Amniotic epithelial cell (primary cell): ENCODE data around the gene SOX6.

Experiments used
- DNase-seq: peaks from one replicate; pipeline ENCODE4 v3.0.0-alpha.2; 2010; ENCODE audit warnings: low read depth

Gene SOX6

DNA sequence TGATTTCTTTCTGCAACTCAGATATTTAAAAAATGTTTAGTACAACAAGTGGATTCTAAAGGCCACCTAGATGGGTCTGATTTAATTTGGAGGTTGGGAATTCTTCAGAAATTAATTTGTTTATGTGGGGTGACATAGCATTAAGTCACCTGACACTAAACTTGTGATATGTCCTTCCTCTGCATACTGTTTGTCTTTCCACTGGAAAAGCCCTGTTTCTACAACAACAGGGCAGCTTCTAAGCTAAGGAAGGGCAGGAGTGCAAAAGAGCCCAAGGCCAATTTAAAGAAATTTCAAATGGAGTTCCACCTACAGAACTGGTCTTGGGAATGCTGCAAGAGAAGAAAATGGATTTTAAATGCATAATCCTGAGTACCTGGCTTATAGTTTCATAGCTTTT, 319.2 kb downstream of the SOX6 start:
- no peak for DNase-seq

DNA sequence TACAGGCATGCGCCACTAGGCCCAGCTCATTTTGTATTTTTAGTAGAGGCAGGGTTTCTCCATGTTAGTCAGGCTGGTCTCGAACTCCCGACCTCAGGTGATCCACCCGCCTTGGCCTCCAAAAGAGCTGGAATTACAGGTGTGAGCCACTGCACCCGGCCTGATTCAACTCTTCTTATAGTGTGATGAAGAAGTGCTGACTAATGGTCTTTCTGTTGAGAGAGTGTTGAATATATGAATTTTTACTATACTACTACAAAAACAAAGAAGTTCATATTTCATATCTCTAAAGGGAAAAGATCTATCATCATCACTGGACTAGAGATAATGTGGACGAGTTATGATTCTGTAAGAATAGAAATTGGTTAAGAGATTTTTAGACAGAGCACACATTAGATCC, 320.1 kb downstream of the SOX6 start:
- DNase-seq = no peak

DNA sequence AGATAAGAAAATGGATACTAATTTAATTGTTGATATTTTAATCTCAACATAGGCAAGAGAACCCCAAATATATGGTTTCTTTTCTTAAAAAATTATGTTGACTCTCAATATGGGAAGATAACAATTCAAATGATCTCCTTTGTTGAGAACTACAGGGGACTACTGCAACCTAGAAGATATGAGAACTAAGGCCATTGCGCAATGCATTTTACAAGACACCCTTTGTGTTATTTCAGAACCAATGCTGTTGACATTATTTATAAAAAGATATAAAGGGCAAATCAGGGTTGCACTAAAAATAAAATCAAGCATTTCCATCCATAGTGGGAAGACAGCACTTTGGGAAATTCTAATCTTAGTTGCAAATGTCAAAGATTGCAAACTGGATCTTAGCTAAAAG, 322.3 kb downstream of the SOX6 start:
- no peak for DNase-seq

DNA sequence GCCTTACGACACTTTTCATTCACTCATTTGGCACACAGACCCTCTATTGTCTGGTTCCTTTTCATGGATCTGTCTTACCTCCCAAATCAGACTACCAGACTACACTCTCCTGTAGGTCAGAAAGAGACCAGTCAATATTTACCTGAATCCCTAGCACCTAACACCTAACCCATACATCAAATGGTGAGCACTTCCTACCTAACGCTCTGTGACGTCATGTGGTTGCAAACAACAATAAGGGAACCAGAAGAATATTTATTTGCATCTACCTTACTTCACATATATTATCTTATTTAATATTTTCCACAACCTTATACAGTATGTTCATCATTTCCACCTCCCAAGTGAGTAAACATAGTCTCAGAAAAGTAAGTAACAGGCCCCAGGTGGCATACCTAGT, 323.4 kb downstream of the SOX6 start:
- no peak for DNase-seq

DNA sequence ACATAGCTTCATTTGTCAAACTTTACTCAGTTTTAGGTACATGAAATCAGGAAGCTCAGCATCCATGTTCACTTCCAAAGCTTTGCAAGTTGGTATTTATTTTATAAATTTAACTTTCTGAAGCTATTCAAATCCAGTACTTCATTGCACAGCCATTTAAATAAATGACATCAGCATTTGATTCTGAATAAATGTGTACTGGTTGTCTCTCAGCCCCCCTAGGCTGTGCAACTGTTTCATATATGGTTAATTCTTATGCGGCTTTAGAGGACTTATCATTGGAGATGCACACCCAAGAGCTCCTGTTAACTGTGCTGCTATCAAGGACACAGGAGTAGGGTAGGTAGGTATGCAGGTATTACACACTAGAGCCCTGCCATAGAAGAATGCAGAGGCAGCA, 325.1 kb downstream of the SOX6 start:
- no peak for DNase-seq

DNA sequence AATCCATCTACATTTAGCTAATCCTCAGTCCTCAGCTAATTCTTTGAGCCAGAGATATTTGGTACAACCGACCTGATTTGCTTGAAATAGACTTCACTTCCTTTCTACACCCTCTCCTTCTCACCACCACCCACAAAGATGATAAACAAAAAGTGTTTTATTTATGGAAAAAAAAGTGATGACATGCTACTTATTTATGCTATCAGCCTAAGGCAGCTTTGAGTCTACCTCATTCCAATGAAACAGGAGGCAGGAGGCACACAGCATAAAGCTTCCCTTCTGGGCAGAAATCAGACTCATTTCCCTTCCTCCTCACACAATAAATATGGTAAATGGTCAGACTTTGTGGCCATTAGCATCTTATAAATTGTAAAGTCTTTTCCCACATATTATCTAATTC, 325.7 kb downstream of the SOX6 start:
- no peak for DNase-seq

DNA sequence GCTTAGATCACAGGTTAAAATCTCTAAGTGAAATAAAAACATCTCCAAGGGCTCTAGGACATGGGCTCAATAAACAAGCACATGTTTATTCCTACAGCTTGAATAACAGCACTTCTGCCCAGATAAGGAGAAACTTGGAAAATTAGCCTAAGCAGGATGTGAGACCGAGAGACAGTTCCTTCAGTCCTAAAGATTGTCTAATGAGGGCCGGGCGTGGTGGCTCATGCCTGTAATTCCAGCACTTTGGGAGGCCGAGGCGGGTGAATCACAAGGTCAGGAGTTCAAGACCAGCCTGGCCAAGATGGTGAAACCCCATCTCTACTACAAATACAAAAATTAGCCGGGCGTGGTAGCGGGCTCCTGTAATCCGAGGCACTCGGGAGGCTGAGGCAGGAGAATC, 327.2 kb downstream of the SOX6 start:
- DNase-seq = peak; percentile 45

DNA sequence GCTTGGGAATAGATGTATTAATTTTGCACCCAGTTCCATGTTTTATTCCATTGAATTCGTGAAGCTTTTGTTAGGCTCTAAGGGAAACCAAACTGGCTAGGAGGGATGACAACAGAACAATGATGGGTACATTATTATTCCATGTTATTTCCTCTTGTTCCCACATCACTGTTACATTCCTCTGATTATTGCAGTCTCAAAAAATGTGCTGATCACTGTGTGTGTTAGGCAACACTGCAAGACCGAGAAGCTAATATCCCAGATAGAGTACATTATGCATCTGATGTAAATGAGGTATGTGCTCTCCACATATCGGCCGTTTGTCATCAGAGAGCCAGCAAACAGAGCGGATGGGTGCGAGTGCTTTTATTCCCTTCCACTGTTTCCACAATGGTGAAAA, 327.9 kb downstream of the SOX6 start:
- peak; percentile 76 for DNase-seq

DNA sequence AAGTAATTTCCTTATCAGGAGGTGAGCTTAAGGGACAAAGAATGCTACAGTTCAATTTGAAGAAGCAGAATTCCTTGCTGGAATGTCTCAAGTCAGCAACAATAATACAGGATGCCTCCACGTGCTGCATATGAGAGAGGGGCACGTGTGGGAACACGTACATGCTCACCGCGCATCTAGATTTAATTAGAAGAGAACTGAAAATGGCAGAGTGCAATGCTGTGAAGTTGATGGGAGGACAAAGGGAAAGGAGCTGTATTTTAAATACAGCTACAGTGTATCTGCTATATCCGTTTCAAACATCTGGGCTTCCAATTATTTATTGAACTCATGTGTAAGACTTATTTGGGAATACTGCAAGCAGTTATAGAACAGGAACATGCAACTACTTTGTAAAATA, 328.7 kb downstream of the SOX6 start:
- peak; percentile 26 for DNase-seq

DNA sequence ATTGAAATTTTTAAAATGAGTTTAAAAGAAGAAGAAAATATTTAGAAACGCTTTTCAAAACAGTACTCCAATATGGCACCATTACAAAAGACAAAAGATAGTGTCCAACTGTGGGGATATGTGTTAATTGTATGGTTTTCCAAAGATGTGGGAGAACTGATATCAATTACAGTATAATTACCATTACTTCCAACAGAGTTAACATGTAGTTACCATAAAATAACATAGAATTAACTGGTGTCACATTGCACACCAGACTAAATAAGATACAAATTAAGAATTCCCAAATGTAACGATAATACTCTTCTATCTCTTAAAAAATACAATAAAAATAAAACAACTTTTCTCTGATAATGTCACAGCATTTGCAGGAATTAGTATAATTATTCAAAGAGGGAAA, 329.5 kb downstream of the SOX6 start:
- no peak for DNase-seq

DNA sequence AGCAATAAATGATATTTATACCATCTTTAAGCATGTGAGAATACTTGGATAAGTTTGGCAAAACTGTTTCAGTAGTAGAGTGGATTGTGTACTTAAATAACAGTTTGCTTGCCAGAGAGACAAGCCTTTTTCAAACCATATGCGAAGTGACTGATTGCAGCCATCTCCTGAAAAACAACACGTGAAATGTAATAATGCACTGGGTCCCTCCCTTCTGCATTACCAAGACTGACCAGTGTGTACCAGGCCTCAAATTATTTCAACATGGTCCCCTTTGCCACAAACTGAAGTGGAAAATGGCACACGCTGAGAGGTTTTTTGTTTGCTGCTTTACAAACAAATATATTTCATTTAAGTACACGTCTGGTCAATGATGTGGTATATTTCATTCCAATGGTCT, 337.4 kb downstream of the SOX6 start:
- no peak for DNase-seq

DNA sequence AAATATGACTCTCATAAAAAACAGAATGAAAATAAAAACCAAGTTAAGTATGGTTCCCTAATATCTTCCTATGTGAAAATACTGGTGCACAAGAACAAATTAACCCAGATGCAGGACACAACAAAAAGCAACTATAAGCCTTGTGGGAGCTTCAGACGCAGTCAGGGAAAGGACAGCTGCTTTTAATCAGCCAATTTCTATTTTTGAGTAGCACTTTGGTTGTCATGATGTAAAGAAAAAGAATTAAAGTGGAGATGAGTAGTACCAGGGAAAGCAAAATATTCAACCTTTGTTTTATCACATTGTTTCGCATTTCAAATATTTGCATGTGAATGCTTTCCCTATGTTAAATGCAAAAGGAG, 339.9 kb downstream of the SOX6 start:
- DNase-seq = no peak

DNA sequence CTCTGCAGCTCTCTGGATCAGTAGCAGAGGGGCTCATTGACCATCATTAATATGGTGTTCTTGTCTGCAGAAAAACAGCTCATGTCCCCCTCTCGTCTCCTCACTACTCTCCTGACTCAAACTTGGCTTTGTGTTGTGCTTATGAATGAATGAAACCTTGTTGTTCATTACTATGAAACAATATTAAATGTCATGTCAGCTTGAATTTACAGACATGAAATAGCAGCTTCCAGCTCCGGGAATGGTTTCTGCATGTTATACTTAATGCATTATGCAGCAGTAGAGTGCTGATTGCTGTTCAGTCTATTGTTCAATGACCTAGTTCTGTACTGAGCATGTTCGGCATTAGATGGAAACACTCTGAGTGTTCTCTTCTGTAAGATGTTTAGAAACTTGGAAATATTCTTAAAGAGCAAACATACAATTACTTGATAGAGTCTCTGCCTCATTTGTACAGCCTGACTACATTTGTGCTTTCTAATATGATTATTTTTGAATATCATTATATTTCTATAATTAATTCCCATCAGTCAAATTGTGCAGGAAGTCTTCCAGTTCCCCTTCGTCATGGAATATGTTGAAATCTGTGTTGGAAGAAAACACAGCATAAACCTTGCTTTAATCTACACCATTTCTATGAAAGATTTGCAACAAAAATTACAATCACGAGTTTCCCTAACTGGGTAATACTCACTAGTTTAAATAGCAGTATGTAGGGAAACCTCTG, 340.4 kb downstream of the SOX6 start:
- no peak for DNase-seq

DNA sequence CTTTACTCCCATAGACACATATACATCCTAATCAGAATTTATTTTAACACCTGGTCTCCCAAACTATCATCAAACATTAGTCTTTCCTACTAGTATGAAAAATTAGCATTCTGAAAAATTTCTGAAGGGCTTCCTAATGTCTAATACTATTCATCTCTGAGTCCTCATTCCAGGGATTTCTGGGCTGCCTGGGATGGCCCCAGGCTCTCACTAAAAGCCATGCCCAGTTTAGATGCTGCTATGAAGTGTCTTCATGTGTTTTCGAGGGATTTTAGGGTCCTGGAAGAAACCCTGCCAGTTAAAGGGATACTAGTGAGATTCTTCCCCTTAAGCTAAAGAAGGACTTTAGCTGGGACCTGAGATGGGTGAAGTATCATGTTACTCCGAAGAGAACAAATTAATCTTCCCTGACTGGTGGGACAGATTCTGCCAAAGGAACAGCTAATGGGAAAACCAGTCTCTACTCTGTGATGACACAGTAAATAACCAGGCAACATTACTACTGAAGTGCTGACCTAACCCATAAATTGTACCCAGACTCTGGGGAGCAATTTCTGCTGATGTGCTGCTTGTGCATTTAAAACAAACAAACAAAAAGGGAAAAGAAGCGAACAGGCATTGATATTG, 342.6 kb downstream of the SOX6 start:
- DNase-seq = no peak

DNA sequence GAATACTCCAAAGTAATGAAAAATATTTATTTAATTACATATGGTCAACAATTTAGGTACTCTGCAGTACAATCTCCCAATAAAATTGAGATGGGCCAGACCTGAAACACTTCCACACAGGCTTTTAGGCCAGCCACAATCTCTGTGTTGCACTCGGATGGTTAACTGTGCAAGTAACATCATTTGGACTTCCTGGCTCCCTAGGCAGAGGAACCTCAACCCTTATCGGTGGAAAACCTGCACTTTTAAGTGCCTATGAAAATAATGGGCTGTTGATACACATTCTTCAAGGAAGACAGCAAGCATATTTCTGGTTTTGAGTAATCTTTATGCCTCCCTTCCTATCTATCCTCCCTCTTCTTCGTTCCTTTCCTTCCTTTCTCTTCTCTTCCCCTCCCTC, 343.1 kb downstream of the SOX6 start:
- DNase-seq = peak; percentile 41

DNA sequence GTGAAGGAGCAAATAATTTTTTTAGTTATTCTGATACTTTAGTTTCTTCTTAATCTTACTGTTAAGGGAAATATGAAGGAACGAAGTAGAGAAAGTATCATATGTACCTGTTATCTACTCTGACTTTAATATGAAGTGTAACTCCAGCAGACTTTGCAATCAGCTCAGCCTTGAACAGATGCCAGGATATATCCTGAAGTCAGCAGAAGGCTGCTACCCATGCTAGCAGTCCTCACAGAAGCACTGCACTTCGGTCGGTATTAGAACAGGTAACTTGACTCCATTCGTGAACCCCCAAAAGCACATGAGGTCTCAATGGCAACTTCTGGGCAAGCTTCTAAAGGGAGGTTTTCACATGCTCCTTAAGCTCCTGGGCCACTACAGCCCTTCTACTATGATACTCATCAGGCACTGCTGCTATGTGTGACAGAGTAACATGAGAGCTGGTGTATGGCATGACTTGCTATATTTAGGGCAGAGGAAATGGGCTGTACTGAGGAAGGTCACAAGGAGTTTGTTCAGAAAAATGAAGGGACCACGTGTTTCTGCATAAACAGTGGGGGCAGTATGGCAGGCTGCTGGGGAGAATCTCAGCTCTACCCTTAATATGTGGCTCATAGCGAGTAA, 344.1 kb downstream of the SOX6 start:
- no peak for DNase-seq

DNA sequence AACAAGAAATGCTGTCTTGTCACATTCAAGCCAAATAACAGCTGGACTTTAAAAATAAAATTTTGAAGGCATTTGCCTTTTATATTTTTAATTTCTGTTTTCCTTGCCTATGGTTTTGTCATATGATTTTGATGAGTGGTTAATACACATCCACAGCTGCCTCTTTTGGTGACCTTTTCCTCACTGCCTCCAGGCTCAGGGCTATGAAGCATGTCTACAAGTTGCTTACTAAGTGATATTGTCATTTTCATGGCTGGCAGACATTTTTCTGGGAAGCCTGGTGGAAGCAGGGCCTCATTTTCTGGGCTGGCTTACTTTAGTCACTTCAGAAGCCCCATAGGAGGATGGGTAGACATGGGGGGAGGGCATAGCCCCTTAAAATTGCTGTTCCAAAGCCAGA, 344.9 kb downstream of the SOX6 start:
- DNase-seq = no peak

DNA sequence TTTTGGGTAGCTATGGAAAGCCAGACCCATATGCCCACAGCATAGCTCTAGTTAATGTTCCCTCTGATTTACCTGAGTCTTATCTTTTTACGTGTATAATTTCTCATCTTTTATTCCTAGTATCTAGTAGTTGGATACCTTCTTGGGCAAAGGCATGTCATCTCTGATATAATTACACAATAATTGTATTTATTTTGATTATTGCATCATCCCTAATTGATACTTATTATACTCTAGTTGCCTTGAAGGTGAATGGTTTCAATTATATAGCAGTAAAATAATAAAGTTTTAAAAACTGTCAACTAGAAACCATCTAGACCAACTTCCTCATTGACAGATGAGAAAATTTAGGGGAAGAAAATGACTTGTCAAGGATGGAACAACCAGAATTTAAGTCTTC, 347.3 kb downstream of the SOX6 start:
- DNase-seq = no peak

DNA sequence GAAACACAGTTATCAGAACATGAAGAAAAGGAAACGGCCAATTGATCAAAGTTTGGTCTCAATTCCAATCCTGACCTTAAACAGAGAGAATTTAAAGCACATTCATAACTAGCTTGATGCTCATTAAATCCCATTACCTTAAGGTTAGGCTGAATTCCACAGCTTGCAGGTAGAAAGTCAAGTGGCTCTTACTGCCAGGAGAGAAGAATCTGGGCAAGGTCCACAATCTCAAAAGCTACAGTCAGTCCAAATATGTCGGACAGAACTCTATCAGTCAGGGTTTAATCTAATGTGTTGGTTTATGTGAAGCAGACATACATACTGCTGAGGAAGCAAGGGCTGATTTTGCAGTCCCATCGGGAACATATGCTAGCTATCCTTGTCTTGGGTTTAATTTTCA, 348.8 kb downstream of the SOX6 start:
- DNase-seq = no peak

DNA sequence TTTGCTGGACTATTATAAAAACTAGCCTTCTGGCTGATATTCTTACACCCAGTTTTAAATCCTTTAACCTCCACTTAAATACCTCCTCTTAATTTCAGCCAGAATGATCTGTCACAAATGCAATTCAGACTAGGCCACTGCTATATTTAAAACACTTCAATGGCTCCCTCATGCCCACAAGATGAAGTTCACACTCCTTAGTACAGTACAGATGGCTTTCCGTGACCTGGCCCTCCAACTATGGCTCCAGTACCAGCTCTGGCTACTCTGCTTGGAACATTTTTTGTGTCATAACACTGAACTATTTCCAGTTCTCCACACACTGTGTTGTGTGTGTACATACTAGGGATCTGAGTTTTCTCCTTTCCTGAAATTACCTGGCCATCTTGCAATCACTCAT, 353.4 kb downstream of the SOX6 start:
- no peak for DNase-seq

DNA sequence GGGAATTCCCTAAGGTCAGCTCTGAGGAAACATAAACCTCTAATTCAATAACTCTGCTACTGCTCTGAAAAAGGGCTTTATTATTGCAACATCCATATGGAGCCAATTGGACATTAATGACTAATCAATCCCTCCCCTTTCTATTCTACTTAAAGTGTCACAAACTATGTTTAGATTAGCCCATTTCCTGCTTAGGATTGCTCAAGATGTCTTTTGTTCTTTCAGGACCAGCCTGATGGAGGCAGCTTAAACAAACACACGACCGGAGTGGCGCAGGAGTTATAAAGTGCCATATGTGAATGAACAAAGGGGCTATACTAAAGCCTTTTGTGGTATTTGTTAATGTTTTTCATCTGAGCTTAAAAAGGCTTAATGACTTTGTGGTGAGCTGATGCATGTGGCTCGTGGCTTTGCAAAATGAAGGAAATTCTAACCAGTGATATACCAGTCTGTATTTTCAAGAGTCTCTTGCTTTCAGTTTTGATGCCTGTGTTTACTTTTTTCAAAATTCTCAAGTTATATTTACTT, 354.4 kb downstream of the SOX6 start:
- peak; percentile 75 for DNase-seq

DNA sequence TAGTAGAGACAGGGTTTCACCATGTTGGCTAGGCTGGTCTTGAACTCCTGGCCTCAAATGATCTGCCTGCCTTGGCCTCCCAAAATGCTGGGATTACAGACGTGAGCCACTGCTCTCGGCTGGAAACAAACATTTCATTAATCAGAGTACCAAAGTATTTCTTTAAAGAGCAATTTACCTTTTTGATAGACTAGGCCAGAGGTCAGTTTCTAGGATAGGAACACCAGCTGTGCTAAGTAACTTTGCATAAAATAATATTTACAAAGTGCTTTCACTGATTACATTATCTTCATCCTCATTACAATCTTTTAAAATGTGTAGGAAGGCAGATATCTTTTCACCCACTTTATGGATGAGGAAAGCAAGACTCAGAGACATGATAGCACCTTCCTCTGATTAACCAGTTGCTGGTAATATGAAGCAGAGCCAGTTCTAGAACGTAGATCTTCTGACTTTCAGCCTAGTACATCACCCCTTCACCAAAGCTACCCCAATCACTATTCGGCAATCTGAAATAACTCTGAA, 355.2 kb downstream of the SOX6 start:
- DNase-seq = no peak

DNA sequence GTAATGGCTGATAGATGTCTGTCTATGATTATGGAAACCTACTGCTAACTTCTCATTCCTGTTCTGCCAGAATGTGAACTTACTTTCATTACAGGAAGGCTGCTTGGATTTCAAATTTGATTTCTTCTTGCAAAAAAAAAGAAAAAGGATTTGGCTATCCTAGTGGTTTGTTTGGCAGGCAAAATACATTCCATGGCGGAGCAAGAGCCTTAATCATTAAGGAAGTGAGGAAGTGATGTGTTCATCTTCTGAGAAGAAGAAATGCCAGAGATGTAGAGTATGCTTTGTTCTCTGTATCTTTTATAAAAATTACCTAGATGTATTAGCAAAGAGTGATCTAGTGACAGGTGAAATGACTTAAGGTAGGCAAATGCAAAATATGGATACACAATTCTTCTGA, 356.3 kb downstream of the SOX6 start:
- DNase-seq = peak; percentile 52
